Activated T-helper 2 cell treated with anti-CD3 and anti-CD28 coated beads, Interferon-gamma antibody, Interleukin-2, Interleukin-4, amounts not matched to agents 10 μg/mL and 5 μg/mL and 100 μg/mL, durations not matched to agents 14 hours and 24 hours and 36 hours (primary cell): ENCODE results near the gene CLCF1. TPM values are rescaled to one million over a fixed set of nuclear protein-coding genes. Genes with fewer than 3 reads are reported as not detected.

Experiments used
- DNase-seq: peaks from one replicate; pipeline ENCODE4 v3.0.0; 2021; ENCODE audit warnings: low spot score
- H3K27ac Mint-ChIP-seq: one replicate; pipeline ENCODE4 v1.8.0; 2021; ENCODE audit warnings: mixed read lengths
- H3K27me3 Mint-ChIP-seq: one replicate; pipeline ENCODE4 v1.8.0; 2021; ENCODE audit warnings: low read depth, mixed read lengths
- H3K36me3 Mint-ChIP-seq: one replicate; pipeline ENCODE4 v1.8.0; 2021; ENCODE audit warnings: low read depth, mixed read lengths
- H3K4me1 Mint-ChIP-seq: one replicate; pipeline ENCODE4 v1.8.0; 2021; ENCODE audit warnings: low read depth, mixed read lengths
- H3K4me3 Mint-ChIP-seq: one replicate; pipeline ENCODE4 v1.8.0; 2021; ENCODE audit warnings: low read depth, mild to moderate bottlenecking, moderate library complexity, mixed read lengths
- H3K9me3 Mint-ChIP-seq: one replicate; pipeline ENCODE4 v1.8.0; 2021; ENCODE audit warnings: mixed read lengths
- intact Hi-C: fragments of 100-400 bp; cut with micrococcal nuclease; formaldehyde crosslinking; loops from one replicate; pipeline ENCODE4 v1.15.1; 2023
- total RNA-seq: library from RNA; stranded (reverse); gene quantifications from 2 replicates; pipeline ENCODE4 v1.2.3, GENCODE V29; 2022

CLCF1 gene
- 2.9 and 3.0 TPM in 2 replicates for total RNA-seq

DNA sequence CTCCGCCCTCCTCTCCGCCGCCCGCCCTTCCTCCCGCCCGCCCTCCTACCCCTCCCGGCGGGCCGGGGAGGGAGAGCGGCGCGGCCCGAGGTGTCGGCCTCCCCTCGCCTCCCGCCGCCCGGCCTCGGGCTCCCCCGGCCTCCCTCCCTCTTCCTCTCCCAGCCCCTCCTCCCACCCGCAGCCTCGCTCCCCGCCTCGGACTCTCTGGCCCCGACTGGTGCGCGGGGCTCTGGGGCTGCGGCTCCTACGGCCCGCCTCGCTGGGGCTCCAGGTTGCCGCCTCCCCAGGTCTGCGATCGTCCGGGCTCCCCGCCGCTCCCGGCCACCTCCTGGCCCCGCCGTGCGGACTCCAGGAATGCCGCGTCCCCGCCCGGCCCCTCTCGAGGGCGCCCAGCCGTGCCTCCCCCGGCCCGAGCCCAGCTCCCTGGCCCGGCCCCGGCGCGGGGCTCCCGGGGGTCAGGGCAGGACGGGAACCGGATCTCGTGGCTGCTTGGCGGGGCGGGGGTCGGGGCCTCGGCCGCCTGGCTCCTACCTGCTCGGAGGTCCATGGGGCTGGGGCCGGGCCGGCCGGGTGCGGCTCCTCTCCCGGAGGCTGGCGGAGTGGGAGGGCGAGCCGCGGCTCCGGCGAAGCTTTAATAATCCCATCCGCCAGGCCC lies at the start of gene CLCF1:
TSS of gene CLCF1 (minus strand) at position 606 of the 655 bp plus-strand sequence. CDS start at position 547, 59 bp downstream.
- H3K4me3 Mint-ChIP-seq = peak within 1 kb of the TSS; percentile 89
- DNase-seq = no peak
- peaks cover 4% of the 10 kb centered on the region for H3K36me3 Mint-ChIP-seq
- peak within 1 kb of the TSS; percentile 87 for H3K27ac Mint-ChIP-seq
- intact Hi-C loops = no loop called here
- H3K9me3 Mint-ChIP-seq = no peaks in the 10 kb centered on the region
- H3K27me3 Mint-ChIP-seq = peaks cover 53% of the 10 kb centered on the region
- peaks cover 39% of the 10 kb centered on the region for H3K4me1 Mint-ChIP-seq

DNA sequence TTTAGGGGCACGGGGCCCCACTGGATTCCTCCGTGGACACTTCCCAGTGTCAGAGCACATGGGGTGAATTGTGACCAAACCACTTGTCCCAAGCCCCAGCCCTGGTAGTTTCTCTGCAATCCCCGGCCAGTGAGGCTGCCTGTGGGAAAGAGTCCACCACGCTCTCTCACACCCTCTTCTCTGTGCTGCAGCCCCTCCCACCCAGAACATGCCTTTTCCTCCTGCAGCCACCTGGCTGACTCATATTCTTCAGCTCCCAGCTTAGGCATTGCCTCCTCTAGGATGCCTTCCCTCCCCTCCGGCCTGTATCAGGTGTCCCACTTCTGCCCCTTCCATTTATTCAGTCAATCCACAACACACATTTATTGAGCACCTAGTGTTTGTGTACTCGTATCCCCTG lies 49.5 kb upstream of the CLCF1 start:
- Mint-ChIP-seq H3K4me1 (peaks cover 16% of the 10 kb centered on the region), H3K9me3 (no peaks in the 10 kb centered on the region), H3K27me3 (peaks cover 1% of the 10 kb centered on the region), H3K4me3 (no peak overlapping the region), H3K27ac (no peak overlapping the region), H3K36me3 (peaks cover 2% of the 10 kb centered on the region)
- intact Hi-C loops = loop anchor here (5.0 kb wide), 2 partner anchors 84 to 384 kb away; partner anchors contain the start of genes CDK2AP2 and PITPNM1
- no peak for DNase-seq

- H3K9me3 Mint-ChIP-seq = no peaks in the 10 kb centered on the region
- peaks cover 4% of the 10 kb centered on the region for H3K27me3 Mint-ChIP-seq
- no peak overlapping the region for H3K27ac Mint-ChIP-seq
- H3K4me3 Mint-ChIP-seq = peak overlapping the region; percentile 67
- no peaks in the 10 kb centered on the region for H3K36me3 Mint-ChIP-seq
- DNase-seq = no peak
- H3K4me1 Mint-ChIP-seq = peaks cover 17% of the 10 kb centered on the region
- intact Hi-C loops = loop anchor here (2.0 to 5.0 kb wide), 3 partner anchors 17 to 386 kb away; partner anchors contain the start of genes CDK2AP2, PITPNM1 and TBC1D10C
Observed at GRCh38 chr11:67421430-67422031, 48.1 kb upstream of the CLCF1 start.

DNA sequence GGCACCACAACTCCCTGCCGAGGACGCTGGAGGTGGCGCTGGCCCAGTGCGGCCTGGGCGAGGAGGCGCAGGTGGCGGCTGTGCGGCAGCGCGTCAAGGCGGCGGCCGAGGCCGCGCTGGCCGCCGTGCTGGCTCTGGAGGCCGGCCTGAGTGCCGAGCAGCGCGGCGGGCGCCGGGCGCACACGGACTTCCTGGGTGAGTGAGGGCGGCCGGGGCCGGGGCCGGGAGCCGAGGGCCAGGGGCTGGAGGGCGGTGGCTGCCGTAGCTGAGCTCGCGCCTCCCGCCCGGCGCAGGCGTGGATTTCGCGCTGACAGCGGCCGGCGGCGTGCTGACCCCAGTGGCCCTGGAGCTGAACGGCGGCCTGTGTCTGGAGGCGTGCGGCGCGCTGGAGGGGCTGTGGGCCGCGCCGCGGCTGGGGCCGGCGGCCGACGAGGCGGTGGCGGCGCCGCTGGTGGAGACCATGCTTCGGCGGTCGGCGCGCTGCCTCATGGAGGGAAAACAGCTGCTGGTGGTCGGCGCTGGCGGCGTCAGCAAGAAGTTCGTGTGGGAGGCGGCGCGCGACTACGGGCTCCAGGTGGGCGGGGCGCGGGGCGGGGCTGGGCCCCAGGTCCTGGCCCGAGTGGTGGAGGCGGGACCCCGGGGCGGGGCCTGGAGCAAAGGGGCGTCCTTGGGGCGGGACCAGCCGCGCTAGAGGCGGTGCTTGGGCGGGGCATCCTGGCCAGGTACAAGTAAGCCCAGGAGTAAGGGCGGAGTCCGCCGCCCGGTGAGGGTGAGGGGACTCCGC lies 47.4 kb upstream of the CLCF1 start:
- peaks cover 24% of the 10 kb centered on the region for H3K4me1 Mint-ChIP-seq
- H3K4me3 Mint-ChIP-seq = peak overlapping the region; percentile 67
- intact Hi-C loops = loop anchor here (2.0 to 5.0 kb wide), 3 partner anchors 16 to 386 kb away; partner anchors contain the start of genes CDK2AP2, PITPNM1 and TBC1D10C
- peak; percentile 94 for DNase-seq
- no peaks in the 10 kb centered on the region for H3K36me3 Mint-ChIP-seq
- no peak overlapping the region for H3K27ac Mint-ChIP-seq
- H3K27me3 Mint-ChIP-seq = peaks cover 10% of the 10 kb centered on the region
- H3K9me3 Mint-ChIP-seq = no peaks in the 10 kb centered on the region

DNA sequence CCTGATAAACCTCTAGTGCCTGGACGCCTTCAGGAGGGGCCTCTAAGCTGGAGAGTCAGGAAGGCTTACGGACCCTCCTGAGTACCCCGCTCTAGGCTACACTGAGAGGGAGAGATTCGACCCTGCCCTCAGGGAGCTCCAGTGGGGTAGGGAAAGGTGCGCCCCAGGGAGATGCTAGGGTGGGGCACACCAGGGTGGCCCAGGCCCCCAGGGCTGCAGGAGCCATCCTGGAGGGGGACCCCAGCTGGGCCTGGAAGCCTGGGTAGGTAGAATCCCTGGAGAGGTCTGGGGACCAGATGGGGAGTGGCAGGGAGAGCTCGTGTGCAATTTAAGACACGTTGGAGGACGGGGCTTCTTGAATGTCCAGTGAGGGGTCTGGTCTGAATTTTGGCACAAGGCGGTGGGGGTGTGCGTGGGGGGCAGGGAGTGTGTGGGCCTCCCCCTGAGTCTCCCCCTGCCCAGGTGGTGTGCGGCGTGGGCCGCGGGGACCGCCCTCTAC lies 46.8 kb upstream of the CLCF1 start:
- Mint-ChIP-seq H3K4me3 (peak overlapping the region; percentile 77), H3K36me3 (no peaks in the 10 kb centered on the region), H3K9me3 (no peaks in the 10 kb centered on the region), H3K27me3 (peaks cover 10% of the 10 kb centered on the region), H3K27ac (peak overlapping the region; percentile 33), H3K4me1 (peaks cover 24% of the 10 kb centered on the region)
- intact Hi-C loops = loop anchor here (2.0 to 5.0 kb wide), 3 partner anchors 15 to 387 kb away; partner anchors contain the start of genes CDK2AP2, PITPNM1 and TBC1D10C
- no peak for DNase-seq

DNA sequence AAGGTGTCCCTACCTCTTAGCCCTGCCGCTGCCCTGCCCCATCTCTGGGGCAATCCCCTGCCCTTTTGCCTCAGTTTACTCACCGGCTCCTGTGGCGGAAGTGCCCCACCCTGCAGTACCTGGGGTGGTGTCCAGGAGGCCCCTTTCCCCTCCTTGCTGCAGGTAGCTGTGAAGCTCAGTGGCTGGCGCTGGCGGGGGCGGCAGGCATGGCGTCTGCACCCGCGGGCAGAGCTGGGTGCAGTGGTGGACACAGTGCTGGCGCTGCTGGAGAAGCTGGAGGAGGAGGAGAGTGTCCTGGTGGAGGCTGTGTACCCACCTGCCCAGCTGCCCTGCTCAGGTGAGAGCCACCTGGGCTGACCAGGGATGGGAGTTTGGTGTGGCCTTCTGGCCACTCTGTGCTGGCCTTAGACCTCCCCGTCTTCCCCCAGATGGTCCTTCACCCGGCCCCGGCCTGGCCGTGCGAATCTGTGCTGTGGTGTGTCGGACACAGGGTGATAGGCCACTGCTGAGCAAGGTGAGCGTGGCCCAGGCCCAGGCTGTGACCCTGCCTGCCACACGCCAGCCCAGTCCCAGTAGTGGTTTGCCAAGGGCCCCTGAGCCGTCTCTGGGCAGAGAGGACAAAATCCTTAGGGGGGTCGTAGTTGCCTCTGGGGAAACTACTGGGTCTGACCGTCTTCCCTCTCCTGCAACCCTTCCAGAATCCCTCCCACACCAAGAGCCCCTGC lies 46.1 kb upstream of the CLCF1 start:
- H3K4me3 Mint-ChIP-seq = peak overlapping the region; percentile 77
- H3K9me3 Mint-ChIP-seq = no peaks in the 10 kb centered on the region
- no peak overlapping the region for H3K27ac Mint-ChIP-seq
- intact Hi-C loops = loop anchor here (2.0 to 5.0 kb wide), 3 partner anchors 15 to 388 kb away; partner anchors contain the start of genes CDK2AP2, PITPNM1 and TBC1D10C
- H3K36me3 Mint-ChIP-seq = no peaks in the 10 kb centered on the region
- no peak for DNase-seq
- peaks cover 23% of the 10 kb centered on the region for H3K4me1 Mint-ChIP-seq
- H3K27me3 Mint-ChIP-seq = peaks cover 10% of the 10 kb centered on the region

DNA sequence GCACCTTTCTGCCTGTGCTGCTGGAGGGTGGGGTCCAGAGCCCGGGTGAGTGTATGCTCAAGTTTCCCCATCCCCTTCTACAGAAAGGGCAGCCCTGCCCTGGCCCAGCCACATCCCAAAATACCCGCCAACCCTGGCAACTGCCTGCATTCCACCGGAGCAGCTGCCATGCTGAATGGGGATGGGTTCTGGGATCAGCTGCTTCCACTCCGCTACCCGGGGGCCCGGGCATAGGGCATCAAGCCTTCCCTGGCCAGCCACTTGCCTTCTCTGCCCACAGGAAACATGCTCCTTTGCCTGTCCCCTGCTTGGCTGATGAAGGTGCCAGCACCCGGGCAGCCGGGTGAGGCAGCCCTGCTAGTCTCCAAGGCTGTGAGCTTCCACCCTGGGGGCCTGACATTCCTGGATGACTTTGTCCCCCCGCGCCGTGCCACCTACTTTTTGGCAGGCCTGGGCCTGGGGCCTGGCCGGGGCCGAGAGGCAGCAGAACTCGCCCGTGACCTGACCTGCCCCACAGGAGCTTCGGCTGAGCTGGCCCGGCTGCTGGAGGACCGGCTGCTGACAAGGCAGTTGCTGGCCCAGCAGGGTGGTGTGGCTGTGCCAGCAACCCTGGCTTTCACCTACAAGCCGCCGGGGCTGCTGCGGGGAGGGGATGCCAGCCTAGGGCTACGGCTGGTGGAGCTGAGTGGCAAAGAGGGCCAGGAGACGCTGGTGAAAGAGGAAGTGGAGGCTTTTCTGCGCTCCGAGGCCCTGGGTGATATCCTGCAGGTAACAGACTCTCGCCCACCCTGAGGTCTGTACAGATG lies 45.3 kb upstream of the CLCF1 start:
- peaks cover 10% of the 10 kb centered on the region for H3K27me3 Mint-ChIP-seq
- intact Hi-C loops = no loop called here
- H3K27ac Mint-ChIP-seq = no peak overlapping the region
- DNase-seq = no peak
- H3K4me1 Mint-ChIP-seq = peaks cover 22% of the 10 kb centered on the region
- H3K36me3 Mint-ChIP-seq = no peaks in the 10 kb centered on the region
- no peaks in the 10 kb centered on the region for H3K9me3 Mint-ChIP-seq
- peak overlapping the region; percentile 58 for H3K4me3 Mint-ChIP-seq

GRCh38 chr11:67417425-67417824 lies 44.0 kb upstream of the CLCF1 start:
- H3K4me1 Mint-ChIP-seq = peaks cover 33% of the 10 kb centered on the region
- H3K27me3 Mint-ChIP-seq = peaks cover 14% of the 10 kb centered on the region
- intact Hi-C loops = no loop called here
- H3K27ac Mint-ChIP-seq = no peak overlapping the region
- H3K36me3 Mint-ChIP-seq = peaks cover 4% of the 10 kb centered on the region
- no peaks in the 10 kb centered on the region for H3K9me3 Mint-ChIP-seq
- DNase-seq = no peak
- no peak overlapping the region for H3K4me3 Mint-ChIP-seq

- peak overlapping the region; percentile 47 for H3K4me3 Mint-ChIP-seq
- no peak overlapping the region for H3K27ac Mint-ChIP-seq
- peaks cover 37% of the 10 kb centered on the region for H3K4me1 Mint-ChIP-seq
- peaks cover 4% of the 10 kb centered on the region for H3K36me3 Mint-ChIP-seq
- peaks cover 14% of the 10 kb centered on the region for H3K27me3 Mint-ChIP-seq
- no peaks in the 10 kb centered on the region for H3K9me3 Mint-ChIP-seq
- intact Hi-C loops = no loop called here
- no peak for DNase-seq
Observed at GRCh38 chr11:67416416-67417335, 43.3 kb upstream of the CLCF1 start.

GRCh38 chr11:67415501-67416304 lies 42.3 kb upstream of the CLCF1 start, which contains the start of gene CARNS1:
Gene CARNS1, plus strand, starts transcription at chr11:67415678. Its CDS starts 522 bp downstream, at chr11:67416200.
- H3K27me3 Mint-ChIP-seq = peaks cover 14% of the 10 kb centered on the region
- peaks cover 41% of the 10 kb centered on the region for H3K4me1 Mint-ChIP-seq
- no peak for DNase-seq
- H3K27ac Mint-ChIP-seq = no peak within 1 kb of the TSS
- no peaks in the 10 kb centered on the region for H3K9me3 Mint-ChIP-seq
- H3K4me3 Mint-ChIP-seq = peak within 1 kb of the TSS; percentile 47
- H3K36me3 Mint-ChIP-seq = peaks cover 4% of the 10 kb centered on the region
- intact Hi-C loops = no loop called here
